ENCODE data around the gene SINHCAF.

Gene SINHCAF

GRCh38 chr12:31288381-31288780 is 37.6 kb downstream of the SINHCAF start (continued):
- no peak for TF ChIP-seq PATZ1 (CRISPR knock-in tag; IDR thresholded peaks at IDR 0.05; ENCODE audit: borderline replicate concordance)
- TF ChIP-seq POU6F1 (CRISPR knock-in tag; IDR thresholded peaks at IDR 0.05; ENCODE audit: borderline replicate concordance, low read depth) = no peak
- no peak for TF ChIP-seq ZNF70 (CRISPR knock-in tag; IDR thresholded peaks at IDR 0.05)
- no peak for TF ChIP-seq BACH2 (CRISPR knock-in tag; IDR thresholded peaks at IDR 0.05; ENCODE audit: borderline replicate concordance)
- TF ChIP-seq CSDC2 (CRISPR knock-in tag; IDR thresholded peaks at IDR 0.05) = no peak
- TF ChIP-seq TSHZ2 (CRISPR knock-in tag; IDR thresholded peaks at IDR 0.05) = no peak

- no peak for TF ChIP-seq ZFP30 (CRISPR knock-in tag; IDR thresholded peaks at IDR 0.05)
- no peak for TF ChIP-seq ZC3H10 (CRISPR knock-in tag; IDR thresholded peaks at IDR 0.05)
- no peak for ATAC-seq
Measured at GRCh38 chr12:31280183-31280582, 45.8 kb downstream of the SINHCAF start.

GRCh38 chr12:31279390-31279924 is 46.5 kb downstream of the SINHCAF start:
- no peak for ATAC-seq
- TF ChIP-seq BACH2 (CRISPR knock-in tag; IDR thresholded peaks at IDR 0.05; ENCODE audit: borderline replicate concordance) (no peak), TSHZ2 (CRISPR knock-in tag; IDR thresholded peaks at IDR 0.05) (no peak), RARB (CRISPR knock-in tag; IDR thresholded peaks at IDR 0.05) (no peak), ZFP3 (CRISPR knock-in tag; IDR thresholded peaks at IDR 0.05) (no peak), ZNF565 (CRISPR knock-in tag; conservative IDR thresholded peaks at IDR 0.05; ENCODE audit: low read depth) (no peak), ISL1 (CRISPR knock-in tag; IDR thresholded peaks at IDR 0.05) (no peak), SNAI2 (CRISPR knock-in tag; IDR thresholded peaks at IDR 0.05) (no peak), TOX (CRISPR knock-in tag; IDR thresholded peaks at IDR 0.05; ENCODE audit: borderline replicate concordance) (no peak), GLIS3 (CRISPR knock-in tag; IDR thresholded peaks at IDR 0.05) (no peak), ZFP30 (CRISPR knock-in tag; IDR thresholded peaks at IDR 0.05) (no peak), OSR1 (CRISPR knock-in tag; IDR thresholded peaks at IDR 0.05) (no peak), ESRRG (CRISPR knock-in tag; IDR thresholded peaks at IDR 0.05) (no peak), ZC3H10 (CRISPR knock-in tag; IDR thresholded peaks at IDR 0.05) (no peak), ZNF70 (CRISPR knock-in tag; IDR thresholded peaks at IDR 0.05) (no peak)

GRCh38 chr12:31278832-31279231 is 47.1 kb downstream of the SINHCAF start:
- ATAC-seq = no peak
- TF ChIP-seq ESRRG (CRISPR knock-in tag; IDR thresholded peaks at IDR 0.05) = no peak
- no peak for TF ChIP-seq TOX (CRISPR knock-in tag; IDR thresholded peaks at IDR 0.05; ENCODE audit: borderline replicate concordance)
- TF ChIP-seq TCF4 (CRISPR knock-in tag; IDR thresholded peaks at IDR 0.05; ENCODE audit: borderline replicate concordance) = no peak
- TF ChIP-seq ZFP30 (CRISPR knock-in tag; IDR thresholded peaks at IDR 0.05) = no peak
- no peak for TF ChIP-seq BACH2 (CRISPR knock-in tag; IDR thresholded peaks at IDR 0.05; ENCODE audit: borderline replicate concordance)
- no peak for TF ChIP-seq CSRNP3 (CRISPR knock-in tag; IDR thresholded peaks at IDR 0.05)
- TF ChIP-seq PPARA (CRISPR knock-in tag; IDR thresholded peaks at IDR 0.05; ENCODE audit: borderline replicate concordance) = no peak
- TF ChIP-seq OSR1 (CRISPR knock-in tag; IDR thresholded peaks at IDR 0.05) = no peak
- no peak for TF ChIP-seq CSDC2 (CRISPR knock-in tag; IDR thresholded peaks at IDR 0.05)
- TF ChIP-seq CREB5 (CRISPR knock-in tag; IDR thresholded peaks at IDR 0.05; ENCODE audit: low read depth) = no peak

All from SK-N-SH treated with all-trans-retinoic acid at 6 μM for 48 hours (cell line).